Naive thymus-derived CD8-positive, alpha-beta T cell (primary cell): ENCODE data around the gene RIMS3. TPM values are rescaled to one million over a fixed set of nuclear protein-coding genes. Genes with fewer than 3 reads are reported as not detected.

ENCODE experiments used
- ATAC-seq, 2 donors: fragments of 150-1000 bp; cut with Tn5 transposase in 1 of 2; sonication (Bioruptor Pico), chemical (Tn5 transposase) in 1 of 2; 1 replicate in 1 of 2; 2 replicates in 1 of 2; pipeline ENCODE4 v1.10.0; 2021; ENCODE audit warnings: mild to moderate bottlenecking in 2 of 2, moderate library complexity in 2 of 2
- POLR2A ChIA-PET: fragments of 350-600 bp; sonication (Branson Sonifier 250); formaldehyde crosslinking; loops from one replicate; lab custom pipeline; 2021; ENCODE audit warnings: antibody characterized with exemption; lab: Charles Lee
- DNase-seq, 10 donors: peaks; one replicate each; pipeline versions ENCODE4 v3.0.0 to v3.0.0-alpha.2; 2020 to 2022
- H3K27ac Mint-ChIP-seq, 10 donors: one replicate each; pipeline ENCODE4 v1.8.0; 2020 to 2022; ENCODE audit warnings: mild to moderate bottlenecking in 10 of 10, mixed read lengths in 10 of 10, moderate library complexity in 4 of 10, inconsistent platforms in 1 of 10
- H3K27me3 Mint-ChIP-seq, 5 donors: one replicate each; pipeline ENCODE4 v1.8.0; 2021 to 2022; ENCODE audit warnings: mixed read lengths in 5 of 5
- H3K36me3 Mint-ChIP-seq, 3 donors: one replicate each; pipeline ENCODE4 v1.8.0; 2020 to 2022; ENCODE audit warnings: mixed read lengths in 3 of 3, mild to moderate bottlenecking in 2 of 3, inconsistent platforms in 1 of 3
- H3K4me1 Mint-ChIP-seq, 4 donors: one replicate each; pipeline ENCODE4 v1.8.0; 2021 to 2022; ENCODE audit warnings: mixed read lengths in 4 of 4
- H3K4me3 Mint-ChIP-seq, 10 donors: one replicate each; pipeline ENCODE4 v1.8.0; 2020 to 2022; ENCODE audit warnings: mild to moderate bottlenecking in 10 of 10, mixed read lengths in 10 of 10, moderate library complexity in 6 of 10, inconsistent platforms in 1 of 10
- H3K9me3 Mint-ChIP-seq, 9 donors: one replicate each; pipeline ENCODE4 v1.8.0; 2020 to 2022; ENCODE audit warnings: mixed read lengths in 9 of 9, mild to moderate bottlenecking in 3 of 9, inconsistent platforms in 1 of 9, moderate library complexity in 1 of 9
- polyA plus RNA-seq, 3 donors: library from polyadenylated mRNA; unstranded; fragments of 300-500 nt; fragmentation: Illumina TruSeq; gene quantifications; one replicate each; pipeline ENCODE4 v1.2.3, GENCODE V29; 2021
- total RNA-seq, 8 experiments: library from RNA in 2 of 8; stranded (reverse) in 2 of 8; gene quantifications; one replicate each; pipeline ENCODE4 v1.2.3 and lab custom pipeline; 2021 to 2026

The RIMS3 gene
- total and polyA plus RNA-seq, 5 experiments from 2014 or later: 0.76 to 2.0 (median 1.2) TPM

GRCh38 chr1:40650075-40650474 lies 15.4 kb downstream of the RIMS3 start:
- H3K4me1 Mint-ChIP-seq: peaks cover 5 to 18% (median 9%) of the 10 kb centered on the region in 4 donors
- DNase-seq (no peak), ATAC-seq (no peak)
- H3K4me3 Mint-ChIP-seq: no peak overlapping the region
- H3K27ac Mint-ChIP-seq: peak overlapping the region in 1 of 10 donors; percentile 70
- no peaks in the 10 kb centered on the region for H3K36me3 Mint-ChIP-seq
- H3K27me3 Mint-ChIP-seq: peaks cover 3 to 28% (median 19%) of the 10 kb centered on the region in 5 donors
- H3K9me3 Mint-ChIP-seq: no peaks in the 10 kb centered on the region
- POLR2A ChIA-PET: no interaction called here

DNA sequence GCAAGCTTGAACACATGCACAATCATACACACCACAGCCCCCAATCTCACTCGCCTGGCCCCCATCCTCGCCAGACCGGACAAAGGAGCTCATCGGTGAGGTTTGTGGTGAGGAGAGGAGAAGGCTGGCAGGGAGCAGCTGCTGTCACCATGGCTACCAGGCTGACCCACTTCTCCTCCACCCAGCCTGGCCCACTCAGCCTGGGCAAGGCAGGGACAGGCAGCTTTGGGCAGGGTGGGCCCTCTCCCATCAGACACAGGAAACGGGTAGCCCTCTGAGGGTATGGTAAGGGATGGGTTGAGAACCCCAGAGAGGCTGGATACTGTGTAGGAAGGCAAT lies 15.9 kb downstream of the RIMS3 start:
- no peaks in the 10 kb centered on the region for H3K36me3 Mint-ChIP-seq
- DNase-seq (no peak), ATAC-seq (no peak)
- peak overlapping the region in 1 of 10 donors; percentile 48 for H3K27ac Mint-ChIP-seq
- peaks cover 3 to 24% (median 16%) of the 10 kb centered on the region in 5 donors for H3K27me3 Mint-ChIP-seq
- POLR2A ChIA-PET: no interaction called here
- no peaks in the 10 kb centered on the region for H3K9me3 Mint-ChIP-seq
- H3K4me1 Mint-ChIP-seq: peaks cover 5 to 14% (median 8%) of the 10 kb centered on the region in 4 donors
- no peak overlapping the region for H3K4me3 Mint-ChIP-seq

GRCh38 chr1:40648928-40649591 lies 16.4 kb downstream of the RIMS3 start:
- ATAC-seq (no peak), DNase-seq (no peak)
- Mint-ChIP-seq H3K27me3 (peaks cover 0 to 19% (median 12%) of the 10 kb centered on the region in 5 donors), H3K4me1 (peaks cover 3 to 11% (median 7%) of the 10 kb centered on the region in 4 donors), H3K27ac (peak overlapping the region in 2 of 10 donors; percentile 28 to 48), H3K4me3 (no peak overlapping the region), H3K9me3 (no peaks in the 10 kb centered on the region), H3K36me3 (no peaks in the 10 kb centered on the region)
- POLR2A ChIA-PET: no interaction called here

DNA sequence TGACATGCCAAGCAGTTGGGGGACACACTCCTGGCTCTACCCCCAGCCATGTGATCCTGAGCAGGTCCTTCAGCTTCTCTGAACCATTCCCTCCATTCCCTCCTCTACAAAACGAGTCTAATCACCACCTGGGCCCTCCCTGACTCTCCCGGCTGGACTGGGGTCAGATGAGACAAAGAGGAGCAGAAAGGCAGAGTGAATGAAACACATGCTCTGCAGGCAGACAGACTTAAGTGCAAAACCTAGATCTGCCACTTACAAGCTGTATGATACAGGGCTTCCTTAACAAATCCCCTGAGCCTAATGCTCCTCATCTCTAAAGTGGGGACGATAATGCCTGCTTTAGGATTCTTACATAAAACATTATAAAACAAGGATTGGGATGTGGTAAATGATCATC lies 17.3 kb downstream of the RIMS3 start:
- Mint-ChIP-seq H3K4me1 (peaks cover 3 to 11% (median 7%) of the 10 kb centered on the region in 4 donors), H3K27ac (peak overlapping the region in 1 of 10 donors; percentile 53), H3K36me3 (no peaks in the 10 kb centered on the region), H3K27me3 (peaks cover 0 to 19% (median 12%) of the 10 kb centered on the region in 5 donors), H3K9me3 (no peaks in the 10 kb centered on the region), H3K4me3 (no peak overlapping the region)
- ATAC-seq (no peak), DNase-seq (no peak)
- POLR2A ChIA-PET: no interaction called here

DNA sequence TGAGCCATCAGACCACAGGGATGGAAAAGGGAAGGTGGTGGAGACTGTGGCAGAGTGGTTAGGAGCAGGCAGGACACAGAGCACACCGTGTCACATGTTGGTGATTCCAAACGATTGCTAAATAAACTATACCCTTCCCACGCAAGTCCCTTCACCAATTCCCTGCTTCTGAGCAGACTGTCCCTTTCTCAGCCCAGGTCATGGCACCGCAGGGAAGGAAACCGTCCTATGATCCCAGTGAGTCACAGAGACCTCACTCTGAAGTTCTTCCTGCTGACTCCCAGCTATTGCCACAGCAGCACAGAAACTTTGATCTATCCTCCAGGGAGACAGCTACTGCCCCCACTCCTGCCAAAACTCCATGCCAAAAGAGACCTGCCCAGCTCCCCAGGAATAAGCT lies 19.2 kb downstream of the RIMS3 start:
- Mint-ChIP-seq H3K27ac (no peak overlapping the region), H3K27me3 (peaks cover 0 to 19% (median 12%) of the 10 kb centered on the region in 5 donors), H3K9me3 (no peaks in the 10 kb centered on the region), H3K4me1 (peaks cover 3 to 15% (median 7%) of the 10 kb centered on the region in 4 donors), H3K36me3 (no peaks in the 10 kb centered on the region), H3K4me3 (no peak overlapping the region)
- POLR2A ChIA-PET: interaction anchor here (0.7 kb wide), 1 partner anchor 261 kb away, joined by 4 read pairs; no protein-coding TSS in a partner anchor
- no peak for ATAC-seq
- no peak for DNase-seq

- H3K27me3 Mint-ChIP-seq: peaks cover 0 to 19% (median 11%) of the 10 kb centered on the region in 5 donors
- POLR2A ChIA-PET: no interaction called here
Observed at GRCh38 chr1:40645118-40645680, 20.3 kb downstream of the RIMS3 start.

DNA sequence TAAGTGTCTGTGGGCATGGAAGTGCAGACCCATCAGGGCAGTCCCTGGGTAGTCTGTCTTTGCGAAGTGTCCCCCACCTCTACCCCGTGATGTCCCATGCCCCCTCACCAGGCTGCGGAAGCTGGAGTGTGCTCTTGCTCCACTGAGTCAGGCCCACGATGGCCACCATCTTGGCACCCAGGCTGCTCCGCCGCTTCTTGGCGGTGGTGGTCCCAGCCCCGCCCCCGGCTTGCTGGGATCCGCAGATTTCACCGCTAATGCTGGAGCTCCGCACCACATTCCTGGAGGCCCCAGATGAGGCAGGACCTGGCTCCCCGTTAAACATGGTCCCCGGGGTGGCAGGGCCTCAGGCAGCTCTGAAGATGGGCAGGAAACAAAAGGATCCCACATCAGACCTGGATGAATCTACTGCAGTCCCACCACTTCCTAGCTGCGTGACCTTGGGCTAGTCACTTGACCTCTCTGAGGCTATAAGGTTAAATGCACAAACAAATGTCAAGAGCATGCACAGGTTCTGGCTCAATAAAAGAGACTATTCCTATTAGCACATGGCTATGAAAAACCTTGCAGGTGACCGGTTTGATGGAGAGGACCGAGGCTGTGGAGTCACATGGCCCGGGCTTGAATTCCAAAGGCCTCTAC lies 23.8 kb downstream of the RIMS3 start:
- Mint-ChIP-seq H3K36me3 (no peaks in the 10 kb centered on the region), H3K27ac (peak overlapping the region in 2 of 10 donors; percentile 22 to 60), H3K9me3 (no peaks in the 10 kb centered on the region), H3K4me3 (peak overlapping the region in 1 of 10 donors; percentile 20), H3K27me3 (peaks cover 0 to 4% (median 0%) of the 10 kb centered on the region in 5 donors), H3K4me1 (peaks cover 9 to 20% (median 13%) of the 10 kb centered on the region in 4 donors)
- POLR2A ChIA-PET: interaction anchor here (1.3 kb wide), 1 partner anchor 50 kb away, joined by 3 read pairs; the partner anchor contains the start of gene NFYC
- ATAC-seq (no peak), DNase-seq (no peak)

More at GRCh38 chr1:40645118-40645680, 20.3 kb downstream of the RIMS3 start:
- H3K4me3 Mint-ChIP-seq: no peak overlapping the region
- H3K36me3 Mint-ChIP-seq: no peaks in the 10 kb centered on the region
- H3K27ac Mint-ChIP-seq: no peak overlapping the region
- ATAC-seq (no peak), DNase-seq (no peak)
- peaks cover 10 to 26% (median 17%) of the 10 kb centered on the region in 4 donors for H3K4me1 Mint-ChIP-seq
- no peaks in the 10 kb centered on the region for H3K9me3 Mint-ChIP-seq

- H3K4me1 Mint-ChIP-seq: peaks cover 9 to 20% (median 13%) of the 10 kb centered on the region in 4 donors
- peak overlapping the region in 9 of 10 donors; percentile 1 to 45 (median 29) for H3K4me3 Mint-ChIP-seq
- POLR2A ChIA-PET: interaction anchor here (0.8 kb wide), 1 partner anchor 51 kb away, joined by 3 read pairs; the partner anchor contains the start of gene NFYC
- H3K27me3 Mint-ChIP-seq: no peaks in the 10 kb centered on the region
- peak overlapping the region in 9 of 10 donors; percentile 33 to 89 (median 78) for H3K27ac Mint-ChIP-seq
- peaks cover 0 to under 1% (median 0%) of the 10 kb centered on the region in 3 donors for H3K36me3 Mint-ChIP-seq
- H3K9me3 Mint-ChIP-seq: peaks cover 0 to 1% (median 0%) of the 10 kb centered on the region in 9 donors
- ATAC-seq (peak; percentile 90 to 95), DNase-seq (peak in 7 of 10 donors; percentile 24 to 81 (median 56))
Observed at GRCh38 chr1:40640314-40641076, 25.0 kb downstream of the RIMS3 start.

GRCh38 chr1:40638097-40639036 lies 27.1 kb downstream of the RIMS3 start:
- peaks cover 0 to 7% (median 4%) of the 10 kb centered on the region in 3 donors for H3K36me3 Mint-ChIP-seq
- H3K4me1 Mint-ChIP-seq: peaks cover 10 to 24% (median 19%) of the 10 kb centered on the region in 4 donors
- no peaks in the 10 kb centered on the region for H3K27me3 Mint-ChIP-seq
- POLR2A ChIA-PET: no interaction called here
- ATAC-seq (no peak), DNase-seq (no peak)
- peaks cover 0 to 4% (median 0%) of the 10 kb centered on the region in 9 donors for H3K9me3 Mint-ChIP-seq
- no peak overlapping the region for H3K4me3 Mint-ChIP-seq
- peak overlapping the region in 3 of 10 donors; percentile 52 to 89 (median 80) for H3K27ac Mint-ChIP-seq

- H3K27ac Mint-ChIP-seq: peak overlapping the region in 1 of 10 donors; percentile 18
- peaks cover 0 to 4% (median 0%) of the 10 kb centered on the region in 9 donors for H3K9me3 Mint-ChIP-seq
- DNase-seq (no peak), ATAC-seq (no peak)
- peaks cover 10 to 25% (median 19%) of the 10 kb centered on the region in 4 donors for H3K4me1 Mint-ChIP-seq
- no peaks in the 10 kb centered on the region for H3K27me3 Mint-ChIP-seq
- POLR2A ChIA-PET: no interaction called here
- no peak overlapping the region for H3K4me3 Mint-ChIP-seq
- peaks cover 0 to 7% (median 4%) of the 10 kb centered on the region in 3 donors for H3K36me3 Mint-ChIP-seq
Observed at GRCh38 chr1:40637470-40638007, 27.9 kb downstream of the RIMS3 start.

DNA sequence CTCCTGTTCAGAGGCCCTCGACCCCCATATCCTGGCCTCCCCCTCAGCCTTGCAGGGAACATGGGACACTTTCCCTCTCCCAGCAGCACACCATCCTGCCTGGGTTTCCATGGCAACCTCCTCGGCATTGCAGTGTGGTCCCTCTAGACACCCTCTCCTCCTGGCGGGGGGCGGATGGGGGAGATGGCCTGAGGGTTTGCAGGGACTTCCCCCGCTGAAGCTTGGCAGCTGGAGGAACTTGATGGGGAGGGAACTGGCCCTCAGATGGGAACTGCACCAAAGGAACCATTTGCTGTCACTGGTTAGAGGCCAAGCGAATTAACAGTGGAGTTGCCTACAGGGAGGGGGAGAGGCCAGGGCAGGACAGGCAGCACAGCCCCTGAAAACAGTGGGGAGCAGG lies 28.7 kb downstream of the RIMS3 start:
- Mint-ChIP-seq H3K27ac (no peak overlapping the region), H3K36me3 (peaks cover 0 to 7% (median 4%) of the 10 kb centered on the region in 3 donors), H3K27me3 (no peaks in the 10 kb centered on the region), H3K9me3 (peaks cover 0 to 4% (median 0%) of the 10 kb centered on the region in 9 donors), H3K4me1 (peaks cover 10 to 25% (median 19%) of the 10 kb centered on the region in 4 donors), H3K4me3 (no peak overlapping the region)
- no peak for DNase-seq
- no peak for ATAC-seq
- POLR2A ChIA-PET: no interaction called here
